Keratinocyte (primary cell): ENCODE results near the gene PDCD6IP. TPM values are rescaled to one million over a fixed set of nuclear protein-coding genes. Genes with fewer than 3 reads are reported as not detected.

Experiments
- DNase-seq: peaks from one replicate; pipeline ENCODE4 v3.0.0-alpha.2; 2011; ENCODE audit warnings: low read depth, missing footprints, low spot score
- FAIRE-seq: peaks from 2 replicates; lab custom pipeline; 2011; peaks lifted over from hg19 to GRCh38; lab: Jason Lieb, UNC
- H2AFZ ChIP-seq: 2 replicates; pipeline ENCODE4 v1.6.0; 2012; ENCODE audit warnings: low read length, control low read depth, inconsistent platforms; ENCODE audit not compliant: control insufficient read depth
- H3K27ac ChIP-seq: 2 replicates; pipeline ENCODE4 v1.5.1; 2011; ENCODE audit warnings: low read length; ENCODE audit not compliant: control insufficient read depth, insufficient read depth
- H3K27me3 ChIP-seq: 3 replicates; pipeline ENCODE4 v1.6.0; 2011; ENCODE audit warnings: low read length; ENCODE audit not compliant: control insufficient read depth, insufficient read depth; ENCODE audit errors: extremely low read depth
- H3K36me3 ChIP-seq, 2 experiments: 2 replicates in 1 of 2; 3 replicates in 1 of 2; pipeline ENCODE4 v1.5.1; 2011; ENCODE audit warnings: low read length in 2 of 2, mild to moderate bottlenecking in 1 of 2; ENCODE audit not compliant: control insufficient read depth in 2 of 2, insufficient read depth in 2 of 2; ENCODE audit errors: extremely low read depth in 1 of 2
- H3K4me1 ChIP-seq: 3 replicates; pipeline ENCODE4 v1.5.1; 2011; ENCODE audit warnings: low read length; ENCODE audit not compliant: control insufficient read depth, insufficient read depth; ENCODE audit errors: extremely low read depth
- H3K4me2 ChIP-seq: 3 replicates; pipeline ENCODE4 v1.6.0; 2011; ENCODE audit warnings: low read depth, low read length; ENCODE audit not compliant: control insufficient read depth, insufficient read depth; ENCODE audit errors: extremely low read depth
- H3K4me3 ChIP-seq, 3 experiments: fragments of 200-600 bp in 1 of 3; sonication (generic) in 1 of 3; 2 replicates in 2 of 3; 3 replicates in 1 of 3; pipeline ENCODE4 v1.5.1; 2011 to 2016; ENCODE audit warnings: low read length in 3 of 3, mild to moderate bottlenecking in 3 of 3, control low read depth in 2 of 3, inconsistent platforms in 1 of 3, low read depth in 1 of 3, mixed read lengths in 1 of 3, mixed run types in 1 of 3, moderate library complexity in 1 of 3; ENCODE audit not compliant: control insufficient read depth in 2 of 3, insufficient read depth in 2 of 3; ENCODE audit errors: extremely low read depth in 1 of 3
- H3K79me2 ChIP-seq: 2 replicates; pipeline ENCODE4 v1.6.0; 2012; ENCODE audit warnings: low read length; ENCODE audit not compliant: control insufficient read depth, insufficient read depth
- H3K9ac ChIP-seq: 3 replicates; pipeline ENCODE4 v1.6.0; 2011; ENCODE audit warnings: low read length; ENCODE audit not compliant: control insufficient read depth, insufficient read depth; ENCODE audit errors: extremely low read depth
- H3K9me1 ChIP-seq: 3 replicates; pipeline ENCODE4 v1.6.0; 2011; ENCODE audit warnings: low read length; ENCODE audit not compliant: control insufficient read depth, insufficient read depth; ENCODE audit errors: extremely low read depth
- H3K9me3 ChIP-seq: 2 replicates; pipeline ENCODE4 v1.5.1; 2012; ENCODE audit warnings: low read depth, low read length; ENCODE audit not compliant: control insufficient read depth
- H4K20me1 ChIP-seq: 3 replicates; pipeline ENCODE4 v1.6.0; 2011; ENCODE audit warnings: low read length; ENCODE audit not compliant: control insufficient read depth, insufficient read depth; ENCODE audit errors: extremely low read depth
- EZH2 ChIP-seq: IDR thresholded peaks from one replicate; pipeline ENCODE4 v1.6.1; 2012; ENCODE audit warnings: inconsistent platforms, mild to moderate bottlenecking, low read length, moderate library complexity
- dilution Hi-C: fragments of 300-500 bp; cut with MboI; formaldehyde crosslinking; loops from one replicate; pipeline ENCODE4 v1.7.0; 2020; ENCODE audit warnings: low sequenced_read_pairs; ENCODE audit not compliant: extremely low pct_ligation_motif_present
- polyA plus RNA-seq, 5 experiments: library from polyadenylated mRNA; depleted of rRNA in 3 of 5; stranded (reverse) in 3 of 5; stranded (forward) in 1 of 5; unstranded in 1 of 5; fragments of >200 nt; gene quantifications; 1 replicate in 1 of 5; 2 replicates in 3 of 5; 3 replicates in 1 of 5; pipeline versions ENCODE4 v1.2.1 to v1.2.3, GENCODE V29; 2011 to 2012; ENCODE audit warnings: missing spikeins in 2 of 5, low read depth in 1 of 5, low replicate concordance in 1 of 5
- TF ChIP-seq, protein P1 (sequence below), 3 experiments: IDR thresholded peaks in 1 of 3; conservative IDR thresholded peaks in 1 of 3; optimal IDR thresholded peaks in 1 of 3; 2 replicates in 2 of 3; 3 replicates in 1 of 3; pipeline versions ENCODE3 to v1.5.1; 2011; ENCODE audit warnings: low read length in 3 of 3, mild to moderate bottlenecking in 3 of 3, moderate library complexity in 2 of 3, control low read depth in 1 of 3, inconsistent platforms in 1 of 3; ENCODE audit not compliant: insufficient read depth in 2 of 3; ENCODE audit errors: extremely low read depth in 1 of 3

PDCD6IP gene
- polyA plus RNA-seq, 1 donor (not counting 4 experiments of a cell fraction or from before 2014, with no cell fraction given): 183 TPM

DNA sequence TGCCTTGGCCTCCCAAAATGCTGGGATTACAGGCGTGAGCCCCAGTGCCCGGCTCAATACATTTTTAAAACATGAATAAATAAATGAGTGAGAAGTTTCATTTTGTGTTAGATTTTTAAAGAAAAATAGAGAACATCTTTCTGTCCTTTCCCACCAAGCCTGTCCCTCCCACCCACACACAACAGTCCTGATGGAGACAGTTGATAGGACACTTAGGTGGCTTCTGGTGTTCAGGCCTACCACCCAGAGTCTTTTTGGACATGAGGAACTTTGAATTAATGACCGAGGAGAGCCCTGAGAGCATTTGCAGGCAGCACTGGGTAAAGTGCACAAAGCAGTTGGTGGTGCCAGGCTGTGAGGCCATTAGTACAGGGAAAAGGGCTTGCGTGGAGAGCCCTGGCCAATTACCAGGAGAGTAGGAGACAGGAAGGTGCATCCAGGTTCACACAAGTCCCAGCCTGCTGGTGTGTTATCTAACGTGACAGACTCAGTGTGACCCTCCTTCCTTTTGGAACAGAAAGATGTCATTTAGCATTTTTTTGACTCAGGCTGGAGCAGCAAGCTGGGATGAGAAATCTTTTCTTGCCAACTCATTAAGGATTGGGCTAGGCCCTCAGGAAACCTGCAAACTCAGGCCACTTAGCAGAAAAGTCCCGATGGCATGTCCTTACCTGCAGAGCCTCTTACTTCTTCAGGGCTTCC lies 103.6 kb downstream of the PDCD6IP start:
- peak overlapping the region; percentile 89 for H2AFZ ChIP-seq
- H3K9me1 ChIP-seq: no peaks in the 10 kb centered on the region
- DNase-seq (no peak), FAIRE-seq (peak; percentile 82)
- H3K4me3 ChIP-seq: no peak overlapping the region
- peak overlapping the region; percentile 6 for H3K27ac ChIP-seq
- H4K20me1 ChIP-seq: no peaks in the 10 kb centered on the region
- peak overlapping the region; percentile 44 for H3K4me2 ChIP-seq
- H3K79me2 ChIP-seq: no peaks in the 10 kb centered on the region
- dilution Hi-C loops: no loop called here
- no peaks in the 10 kb centered on the region for H3K27me3 ChIP-seq
- H3K36me3 ChIP-seq: no peaks in the 10 kb centered on the region
- TF ChIP-seq, protein P1, sequence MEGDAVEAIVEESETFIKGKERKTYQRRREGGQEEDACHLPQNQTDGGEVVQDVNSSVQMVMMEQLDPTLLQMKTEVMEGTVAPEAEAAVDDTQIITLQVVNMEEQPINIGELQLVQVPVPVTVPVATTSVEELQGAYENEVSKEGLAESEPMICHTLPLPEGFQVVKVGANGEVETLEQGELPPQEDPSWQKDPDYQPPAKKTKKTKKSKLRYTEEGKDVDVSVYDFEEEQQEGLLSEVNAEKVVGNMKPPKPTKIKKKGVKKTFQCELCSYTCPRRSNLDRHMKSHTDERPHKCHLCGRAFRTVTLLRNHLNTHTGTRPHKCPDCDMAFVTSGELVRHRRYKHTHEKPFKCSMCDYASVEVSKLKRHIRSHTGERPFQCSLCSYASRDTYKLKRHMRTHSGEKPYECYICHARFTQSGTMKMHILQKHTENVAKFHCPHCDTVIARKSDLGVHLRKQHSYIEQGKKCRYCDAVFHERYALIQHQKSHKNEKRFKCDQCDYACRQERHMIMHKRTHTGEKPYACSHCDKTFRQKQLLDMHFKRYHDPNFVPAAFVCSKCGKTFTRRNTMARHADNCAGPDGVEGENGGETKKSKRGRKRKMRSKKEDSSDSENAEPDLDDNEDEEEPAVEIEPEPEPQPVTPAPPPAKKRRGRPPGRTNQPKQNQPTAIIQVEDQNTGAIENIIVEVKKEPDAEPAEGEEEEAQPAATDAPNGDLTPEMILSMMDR (optimal IDR thresholded peaks at IDR 0.05 in 1 of 3, IDR thresholded peaks at IDR 0.05 in 1 of 3, conservative IDR thresholded peaks at IDR 0.05 in 1 of 3; ENCODE audit: extremely low read depth in 1 of 3, insufficient read depth in 2 of 3, low read length in 3 of 3): no peak
- no peak for TF ChIP-seq EZH2
- no peak overlapping the region for H3K9ac ChIP-seq
- H3K4me1 ChIP-seq: peaks cover 11% of the 10 kb centered on the region
- H3K9me3 ChIP-seq: no peaks in the 10 kb centered on the region

DNA sequence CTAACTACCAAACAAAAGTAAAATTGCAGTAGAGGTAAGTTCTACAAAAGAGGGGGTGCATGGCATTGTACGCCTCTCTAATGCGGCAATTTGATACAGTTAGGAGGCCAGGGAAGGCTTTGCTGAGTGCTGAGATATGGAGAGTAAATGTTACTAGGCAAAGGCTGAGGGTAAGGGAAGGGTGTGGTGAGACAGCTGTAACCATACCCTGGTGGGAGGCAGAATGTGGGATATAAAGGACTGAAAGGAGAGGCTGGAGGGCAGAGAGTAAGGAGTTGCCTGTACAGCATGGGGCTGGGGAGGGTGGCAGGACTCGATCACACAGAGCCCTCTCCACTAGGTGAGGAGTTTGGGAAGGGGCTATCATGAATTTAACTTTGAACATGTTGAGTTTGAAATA lies 106.3 kb downstream of the PDCD6IP start:
- dilution Hi-C loops: no loop called here
- no peaks in the 10 kb centered on the region for H3K9me1 ChIP-seq
- H3K4me1 ChIP-seq: peaks cover 11% of the 10 kb centered on the region
- H3K4me2 ChIP-seq: no peak overlapping the region
- H3K27ac ChIP-seq: no peak overlapping the region
- no peaks in the 10 kb centered on the region for H3K9me3 ChIP-seq
- FAIRE-seq: no peak
- no peaks in the 10 kb centered on the region for H4K20me1 ChIP-seq
- DNase-seq: no peak
- TF ChIP-seq EZH2: no peak
- TF ChIP-seq, protein P1 (optimal IDR thresholded peaks at IDR 0.05 in 1 of 3, IDR thresholded peaks at IDR 0.05 in 1 of 3, conservative IDR thresholded peaks at IDR 0.05 in 1 of 3; ENCODE audit: extremely low read depth in 1 of 3, insufficient read depth in 2 of 3, low read length in 3 of 3): no peak
- H3K79me2 ChIP-seq: no peaks in the 10 kb centered on the region
- H2AFZ ChIP-seq: no peak overlapping the region
- H3K4me3 ChIP-seq: no peak overlapping the region
- no peaks in the 10 kb centered on the region for H3K36me3 ChIP-seq
- no peaks in the 10 kb centered on the region for H3K27me3 ChIP-seq
- no peak overlapping the region for H3K9ac ChIP-seq
